Measurements from ENCODE around the gene XYLT2. TPM values are rescaled to one million over a fixed set of nuclear protein-coding genes. Genes with fewer than 3 reads are reported as not detected.

XYLT2 gene
- total RNA-seq, 1 experiment from 2014 or later = 75.8 TPM

DNA sequence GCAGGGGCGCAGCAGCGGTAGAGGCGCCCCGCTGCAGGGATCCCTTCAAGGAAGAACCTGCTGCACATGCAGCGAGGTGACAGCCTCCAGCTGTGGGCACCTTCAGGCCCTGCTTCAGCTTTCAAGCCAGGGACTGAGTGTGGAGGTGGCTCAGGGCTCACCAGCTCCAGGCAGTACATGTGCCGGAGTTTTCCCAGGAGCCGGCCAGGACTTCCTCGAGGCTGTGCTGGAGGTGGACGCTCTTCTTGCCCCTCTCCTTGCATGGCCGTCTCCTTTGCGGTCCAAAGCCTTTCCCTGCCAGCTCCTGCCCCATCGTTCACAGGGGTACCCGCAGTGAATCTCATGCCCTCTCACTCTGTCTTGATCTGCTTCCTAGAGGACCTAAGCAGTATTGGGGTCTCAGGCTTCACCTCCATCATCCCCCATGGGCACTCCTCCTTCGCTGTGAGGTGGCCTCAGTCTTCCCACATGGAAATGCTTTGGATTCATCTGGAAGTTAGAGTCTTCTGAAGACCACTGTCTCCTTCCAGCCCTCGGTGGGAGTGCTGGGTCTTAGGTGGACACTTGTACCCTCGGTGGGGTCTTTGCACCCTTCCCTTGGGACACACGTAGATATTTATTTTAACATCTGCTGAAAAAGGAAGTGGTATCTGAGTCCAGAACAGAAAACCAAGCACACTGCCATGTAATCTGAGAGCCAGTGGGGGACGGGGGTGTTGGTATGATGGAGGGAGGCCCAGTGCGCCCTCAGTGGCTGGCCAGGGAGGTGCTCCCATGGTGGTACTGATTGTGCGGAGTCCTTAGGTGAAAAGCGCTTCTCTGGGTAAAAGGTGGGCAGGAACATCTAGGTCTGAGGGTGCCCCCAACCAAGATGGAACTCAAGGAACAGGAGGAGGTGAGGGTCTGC, 7.0 kb downstream of the XYLT2 start:
- ChIA-PET POLR2A (interaction anchor here (0.5 kb wide), 1 partner anchor 12 kb away, joined by 3 read pairs; no protein-coding TSS in a partner anchor), CTCF (interaction anchor here (0.6 to 1.9 kb wide), 2 partner anchors 10 to 676 kb away, joined by 4 to 7 read pairs; no protein-coding TSS in a partner anchor)
- no peak overlapping the region for H3K4me3 Mint-ChIP-seq (ENCODE audit: unreplicated experiment)
- TF ChIP-seq, protein P1, sequence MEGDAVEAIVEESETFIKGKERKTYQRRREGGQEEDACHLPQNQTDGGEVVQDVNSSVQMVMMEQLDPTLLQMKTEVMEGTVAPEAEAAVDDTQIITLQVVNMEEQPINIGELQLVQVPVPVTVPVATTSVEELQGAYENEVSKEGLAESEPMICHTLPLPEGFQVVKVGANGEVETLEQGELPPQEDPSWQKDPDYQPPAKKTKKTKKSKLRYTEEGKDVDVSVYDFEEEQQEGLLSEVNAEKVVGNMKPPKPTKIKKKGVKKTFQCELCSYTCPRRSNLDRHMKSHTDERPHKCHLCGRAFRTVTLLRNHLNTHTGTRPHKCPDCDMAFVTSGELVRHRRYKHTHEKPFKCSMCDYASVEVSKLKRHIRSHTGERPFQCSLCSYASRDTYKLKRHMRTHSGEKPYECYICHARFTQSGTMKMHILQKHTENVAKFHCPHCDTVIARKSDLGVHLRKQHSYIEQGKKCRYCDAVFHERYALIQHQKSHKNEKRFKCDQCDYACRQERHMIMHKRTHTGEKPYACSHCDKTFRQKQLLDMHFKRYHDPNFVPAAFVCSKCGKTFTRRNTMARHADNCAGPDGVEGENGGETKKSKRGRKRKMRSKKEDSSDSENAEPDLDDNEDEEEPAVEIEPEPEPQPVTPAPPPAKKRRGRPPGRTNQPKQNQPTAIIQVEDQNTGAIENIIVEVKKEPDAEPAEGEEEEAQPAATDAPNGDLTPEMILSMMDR (IDR thresholded peaks at IDR 0.05; ENCODE audit: insufficient read depth in 1 of 2, low read depth in 1 of 2, low read length in 1 of 2, severe bottlenecking in 1 of 2, unreplicated experiment in 1 of 2) = no peak
- BruUV-seq (replicated peaks) = no TSS peak
- H3K4me3 ChIP-seq (ENCODE audit: low read depth, low read length) = no peak overlapping the region
- no peaks in the 10 kb centered on the region; the same call in 1 of the 2 replicates for H3K4me1 ChIP-seq
- H3K36me3 ChIP-seq (ENCODE audit: control insufficient read depth, insufficient read depth, low read length) = peaks cover 13% of the 10 kb centered on the region
- H3K36me3 Mint-ChIP-seq (ENCODE audit: insufficient read depth, unreplicated experiment) = peaks cover 37% of the 10 kb centered on the region
- intact Hi-C loops (cut with micrococcal nuclease; ENCODE audit: unreplicated experiment) = no loop called here
- peak in 1 of 2 experiments; percentile 39 for DNase-seq
- H3K4me1 Mint-ChIP-seq (ENCODE audit: low read depth, unreplicated experiment) = peaks cover 4% of the 10 kb centered on the region
- no peaks in the 10 kb centered on the region for H3K9me3 Mint-ChIP-seq (ENCODE audit: unreplicated experiment)
- H3K27me3 ChIP-seq (replicated peaks; ENCODE audit: control insufficient read depth, insufficient read depth, low read length) = no peaks in the 10 kb centered on the region
- no peak overlapping the region for H3K27ac Mint-ChIP-seq (ENCODE audit: unreplicated experiment)
- no peaks in the 10 kb centered on the region for H3K9me3 ChIP-seq
- H3K27me3 Mint-ChIP-seq (ENCODE audit: insufficient read depth, unreplicated experiment) = no peaks in the 10 kb centered on the region

DNA sequence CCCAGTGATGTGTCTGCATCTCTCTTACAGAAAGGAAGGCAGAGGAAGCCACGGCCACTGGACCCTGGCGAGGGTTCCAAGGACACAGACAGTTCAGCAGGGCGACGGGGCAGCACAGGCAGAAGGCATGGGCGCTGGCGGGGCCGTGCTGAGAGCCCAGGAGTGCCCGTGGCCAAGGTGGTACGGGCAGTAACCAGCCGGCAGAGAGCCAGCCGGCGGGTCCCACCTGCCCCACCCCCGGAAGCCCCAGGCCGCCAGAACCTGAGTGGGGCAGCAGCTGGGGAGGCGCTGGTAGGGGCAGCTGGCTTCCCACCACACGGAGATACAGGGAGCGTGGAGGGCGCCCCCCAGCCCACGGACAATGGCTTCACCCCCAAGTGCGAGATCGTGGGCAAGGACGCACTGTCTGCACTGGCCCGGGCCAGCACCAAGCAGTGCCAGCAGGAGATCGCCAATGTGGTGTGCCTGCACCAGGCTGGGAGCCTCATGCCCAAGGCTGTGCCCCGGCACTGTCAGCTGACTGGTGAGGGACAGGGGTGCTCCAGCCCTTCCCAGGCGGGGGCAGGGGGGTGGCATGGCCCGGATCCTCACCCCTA, 7.8 kb downstream of the XYLT2 start:
- H3K36me3 ChIP-seq (ENCODE audit: control insufficient read depth, insufficient read depth, low read length) = peaks cover 16% of the 10 kb centered on the region

DNA sequence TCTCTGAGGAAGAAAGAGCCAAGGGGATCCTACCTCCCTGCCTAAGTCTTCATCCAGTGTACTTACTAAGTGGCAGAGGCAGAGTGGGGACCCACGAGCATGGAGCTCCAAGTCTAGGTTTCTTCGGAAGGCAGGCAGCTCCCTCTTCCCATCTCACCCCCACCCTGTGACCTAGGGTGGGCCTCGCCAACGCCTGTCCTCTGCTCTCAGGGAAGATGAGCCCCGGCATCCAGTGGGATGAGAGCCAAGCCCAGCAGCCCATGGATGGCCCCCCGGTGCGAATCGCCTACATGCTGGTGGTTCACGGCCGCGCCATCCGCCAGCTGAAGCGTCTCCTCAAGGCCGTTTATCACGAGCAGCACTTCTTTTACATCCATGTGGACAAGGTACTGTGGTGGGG, 8.3 kb downstream of the XYLT2 start:
- no peaks in the 10 kb centered on the region for H3K27me3 Mint-ChIP-seq (ENCODE audit: insufficient read depth, unreplicated experiment)
- intact Hi-C loops (cut with micrococcal nuclease; ENCODE audit: unreplicated experiment) = no loop called here
- no peaks in the 10 kb centered on the region for H3K27me3 ChIP-seq (replicated peaks; ENCODE audit: control insufficient read depth, insufficient read depth, low read length)
- H3K4me1 Mint-ChIP-seq (ENCODE audit: low read depth, unreplicated experiment) = no peaks in the 10 kb centered on the region
- H3K36me3 ChIP-seq (ENCODE audit: control insufficient read depth, insufficient read depth, low read length) = peaks cover 15% of the 10 kb centered on the region
- H3K4me1 ChIP-seq = no peaks in the 10 kb centered on the region
- no peaks in the 10 kb centered on the region for H3K9me3 ChIP-seq
- no peak overlapping the region for H3K27ac Mint-ChIP-seq (ENCODE audit: unreplicated experiment)
- no peak overlapping the region for H3K4me3 Mint-ChIP-seq (ENCODE audit: unreplicated experiment)
- CTCF ChIA-PET = interaction anchor here (1.0 kb wide), 1 partner anchor 8 kb away, joined by 3 read pairs; no protein-coding TSS in a partner anchor
- POLR2A ChIA-PET = no interaction called here
- H3K4me3 ChIP-seq (ENCODE audit: low read depth, low read length) = no peak overlapping the region
- BruUV-seq (replicated peaks) = no TSS peak
- TF ChIP-seq, protein P1 (IDR thresholded peaks at IDR 0.05; ENCODE audit: insufficient read depth in 1 of 2, low read depth in 1 of 2, low read length in 1 of 2, severe bottlenecking in 1 of 2, unreplicated experiment in 1 of 2) = no peak
- no peaks in the 10 kb centered on the region for H3K9me3 Mint-ChIP-seq (ENCODE audit: unreplicated experiment)
- peak in 1 of 2 experiments; percentile 40 for DNase-seq
- peaks cover 41% of the 10 kb centered on the region for H3K36me3 Mint-ChIP-seq (ENCODE audit: insufficient read depth, unreplicated experiment)

More for the DNA sequence above, 7.8 kb downstream of the XYLT2 start:
- Mint-ChIP-seq H3K4me1 (ENCODE audit: low read depth, unreplicated experiment) (no peaks in the 10 kb centered on the region), H3K9me3 (ENCODE audit: unreplicated experiment) (no peaks in the 10 kb centered on the region), H3K36me3 (ENCODE audit: insufficient read depth, unreplicated experiment) (peaks cover 39% of the 10 kb centered on the region), H3K27me3 (ENCODE audit: insufficient read depth, unreplicated experiment) (no peaks in the 10 kb centered on the region), H3K4me3 (ENCODE audit: unreplicated experiment) (no peak overlapping the region), H3K27ac (ENCODE audit: unreplicated experiment) (no peak overlapping the region)
- BruUV-seq (replicated peaks) = no TSS peak
- ChIA-PET CTCF (interaction anchor here (1.0 kb wide), 1 partner anchor 9 kb away, joined by 3 read pairs; no protein-coding TSS in a partner anchor), POLR2A (no interaction called here)
- intact Hi-C loops (cut with micrococcal nuclease; ENCODE audit: unreplicated experiment) = no loop called here
- H3K27me3 ChIP-seq (replicated peaks; ENCODE audit: control insufficient read depth, insufficient read depth, low read length) = no peaks in the 10 kb centered on the region
- peak in 1 of 2 experiments; percentile 41 for DNase-seq
- no peaks in the 10 kb centered on the region for H3K4me1 ChIP-seq
- H3K9me3 ChIP-seq = no peaks in the 10 kb centered on the region
- TF ChIP-seq, protein P1 (IDR thresholded peaks at IDR 0.05; ENCODE audit: insufficient read depth in 1 of 2, low read depth in 1 of 2, low read length in 1 of 2, severe bottlenecking in 1 of 2, unreplicated experiment in 1 of 2) = no peak
- H3K4me3 ChIP-seq (ENCODE audit: low read depth, low read length) = no peak overlapping the region

Data from Caco-2 (cell line).